Subcutaneous abdominal adipose tissue (tissue), 5 donors: ENCODE measurements around the gene JUP.

ENCODE experiments used
- H3K27ac ChIP-seq: one replicate; pipeline ENCODE4 v1.7.0; 2013; ENCODE audit warnings: low read depth, mild to moderate bottlenecking, inconsistent platforms, low read length, moderate library complexity
- H3K27me3 ChIP-seq, 5 donors: one replicate each; pipeline ENCODE4 v1.7.0; 2013; ENCODE audit warnings: low read length in 5 of 5, inconsistent platforms in 1 of 5; ENCODE audit not compliant: control insufficient read depth in 5 of 5, insufficient read depth in 4 of 5
- H3K36me3 ChIP-seq, 5 donors: one replicate each; pipeline ENCODE4 v1.7.0; 2013; ENCODE audit warnings: low read length in 5 of 5; ENCODE audit not compliant: control insufficient read depth in 5 of 5, insufficient read depth in 5 of 5
- H3K4me1 ChIP-seq, 5 donors: one replicate each; pipeline ENCODE4 v1.7.0; 2013; ENCODE audit warnings: low read length in 5 of 5, mild to moderate bottlenecking in 3 of 5, moderate library complexity in 1 of 5; ENCODE audit not compliant: control insufficient read depth in 5 of 5, insufficient read depth in 5 of 5
- H3K4me3 ChIP-seq, 5 donors: one replicate each; pipeline ENCODE4 v1.7.0; 2013; ENCODE audit warnings: low read length in 5 of 5, low read depth in 1 of 5
- H3K9ac ChIP-seq, 5 donors: one replicate each; pipeline ENCODE4 v1.7.0; 2013; ENCODE audit warnings: low read length in 5 of 5, mild to moderate bottlenecking in 4 of 5, moderate library complexity in 3 of 5
- H3K9me3 ChIP-seq, 5 donors: one replicate each; pipeline ENCODE4 v1.7.0; 2013; ENCODE audit warnings: low read length in 5 of 5; ENCODE audit not compliant: control insufficient read depth in 5 of 5
- donor health status: healthy.
- donor health status: healthy.
- donor health status: healthy.
- donor health status: healthy.
- donor health status: healthy.

JUP gene

GRCh38 chr17:41811549-41812380 is 25.3 kb upstream of the JUP start, which contains the start of gene P3H4:
Gene P3H4, minus strand, starts transcription at chr17:41811949. Its CDS starts 34 bp downstream, at chr17:41811915.
- Histone ChIP-seq H3K27me3 (peaks cover 0 to 7% (median 2%) of the 10 kb centered on the region in 5 donors), H3K9me3 (no peaks in the 10 kb centered on the region), H3K36me3 (no peaks in the 10 kb centered on the region), H3K27ac (no peak within 1 kb of the TSS), H3K4me1 (peaks cover 0 to 34% (median 23%) of the 10 kb centered on the region in 5 donors), H3K4me3 (peak within 1 kb of the TSS; percentile 70 to 83 (median 77)), H3K9ac (peak within 1 kb of the TSS in 4 of 5 donors; percentile 56 to 77 (median 70))

DNA sequence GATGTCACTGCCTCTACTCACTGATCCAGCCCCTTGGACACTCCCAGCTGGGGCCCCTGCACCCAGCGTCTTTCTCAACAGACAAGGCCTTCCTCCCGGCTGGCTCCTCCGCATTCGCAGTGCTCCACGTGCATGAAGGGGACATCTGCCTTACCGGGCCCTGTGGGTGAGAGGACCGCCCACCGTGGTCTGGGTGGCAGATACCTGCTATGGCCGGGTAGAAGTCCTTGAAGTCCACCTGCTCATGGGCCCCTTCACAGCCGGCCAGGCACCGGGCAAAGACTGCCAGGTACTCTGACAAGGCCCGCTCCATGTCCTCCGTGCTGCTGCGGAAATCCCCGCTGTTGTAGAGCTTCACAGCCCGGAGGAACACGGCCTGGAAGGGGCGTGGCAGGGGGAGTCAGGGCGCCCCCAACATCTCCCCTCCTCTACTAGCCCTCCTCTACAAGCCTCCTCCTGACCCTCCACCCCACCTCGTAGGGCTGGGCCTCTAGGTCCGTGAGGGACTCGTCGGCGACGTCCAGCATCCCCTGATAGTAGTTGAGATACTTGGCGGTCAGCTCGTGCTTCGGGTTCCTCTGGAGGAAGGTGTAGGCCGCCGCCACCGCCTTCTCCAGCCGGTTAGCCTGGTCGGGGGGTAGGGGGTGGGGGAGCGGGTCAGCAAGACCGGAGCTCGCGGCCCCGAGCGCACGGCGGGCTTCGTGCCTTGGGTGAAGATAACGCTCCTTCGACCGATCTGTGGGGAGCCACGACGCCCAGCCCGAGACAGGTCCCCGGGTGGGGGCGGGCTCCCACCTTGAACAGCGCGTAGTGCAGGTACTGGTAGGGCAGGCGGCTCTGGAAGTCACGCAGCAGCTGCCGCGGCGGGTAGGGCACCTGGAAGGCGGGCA is 24.4 kb upstream of the JUP start:
- peak overlapping the region in 4 of 5 donors; percentile 70 to 83 (median 78) for H3K4me3 ChIP-seq
- no peak overlapping the region for H3K27ac ChIP-seq
- H3K36me3 ChIP-seq, result peaks cover 0 to 5% (median 0%) of the 10 kb centered on the region in 5 donors
- H3K9ac ChIP-seq, result peak overlapping the region in 4 of 5 donors; percentile 56 to 77 (median 70)
- peaks cover 0 to 34% (median 23%) of the 10 kb centered on the region in 5 donors for H3K4me1 ChIP-seq
- H3K9me3 ChIP-seq, result no peaks in the 10 kb centered on the region
- peaks cover 0 to 7% (median 2%) of the 10 kb centered on the region in 5 donors for H3K27me3 ChIP-seq

- Histone ChIP-seq H3K4me1 (peaks cover 0 to 24% (median 18%) of the 10 kb centered on the region in 5 donors), H3K4me3 (no peak overlapping the region), H3K9ac (no peak overlapping the region), H3K36me3 (peaks cover 0 to 5% (median 0%) of the 10 kb centered on the region in 5 donors), H3K9me3 (no peaks in the 10 kb centered on the region), H3K27me3 (peaks cover 0 to 3% (median 0%) of the 10 kb centered on the region in 5 donors), H3K27ac (no peak overlapping the region)
Measured at GRCh38 chr17:41806685-41807445, 20.4 kb upstream of the JUP start.

GRCh38 chr17:41803049-41804020 is 16.8 kb upstream of the JUP start:
- no peak overlapping the region for H3K9ac ChIP-seq
- peaks cover 0 to 8% (median 0%) of the 10 kb centered on the region in 5 donors for H3K27me3 ChIP-seq
- peaks cover 0 to 20% (median 8%) of the 10 kb centered on the region in 5 donors for H3K4me1 ChIP-seq
- H3K9me3 ChIP-seq, result no peaks in the 10 kb centered on the region
- H3K27ac ChIP-seq, result no peak overlapping the region
- peaks cover 0 to 5% (median 0%) of the 10 kb centered on the region in 5 donors for H3K36me3 ChIP-seq
- H3K4me3 ChIP-seq, result no peak overlapping the region

- Histone ChIP-seq H3K9ac (no peak overlapping the region), H3K27me3 (peaks cover 0 to 8% (median 0%) of the 10 kb centered on the region in 5 donors), H3K4me1 (peaks cover 0 to 20% (median 8%) of the 10 kb centered on the region in 5 donors), H3K36me3 (peaks cover 0 to 5% (median 0%) of the 10 kb centered on the region in 5 donors), H3K27ac (no peak overlapping the region), H3K4me3 (peak overlapping the region in 3 of 5 donors; percentile 21 to 29 (median 22)), H3K9me3 (no peaks in the 10 kb centered on the region)
Measured at GRCh38 chr17:41801374-41802271, 15.1 kb upstream of the JUP start.

DNA sequence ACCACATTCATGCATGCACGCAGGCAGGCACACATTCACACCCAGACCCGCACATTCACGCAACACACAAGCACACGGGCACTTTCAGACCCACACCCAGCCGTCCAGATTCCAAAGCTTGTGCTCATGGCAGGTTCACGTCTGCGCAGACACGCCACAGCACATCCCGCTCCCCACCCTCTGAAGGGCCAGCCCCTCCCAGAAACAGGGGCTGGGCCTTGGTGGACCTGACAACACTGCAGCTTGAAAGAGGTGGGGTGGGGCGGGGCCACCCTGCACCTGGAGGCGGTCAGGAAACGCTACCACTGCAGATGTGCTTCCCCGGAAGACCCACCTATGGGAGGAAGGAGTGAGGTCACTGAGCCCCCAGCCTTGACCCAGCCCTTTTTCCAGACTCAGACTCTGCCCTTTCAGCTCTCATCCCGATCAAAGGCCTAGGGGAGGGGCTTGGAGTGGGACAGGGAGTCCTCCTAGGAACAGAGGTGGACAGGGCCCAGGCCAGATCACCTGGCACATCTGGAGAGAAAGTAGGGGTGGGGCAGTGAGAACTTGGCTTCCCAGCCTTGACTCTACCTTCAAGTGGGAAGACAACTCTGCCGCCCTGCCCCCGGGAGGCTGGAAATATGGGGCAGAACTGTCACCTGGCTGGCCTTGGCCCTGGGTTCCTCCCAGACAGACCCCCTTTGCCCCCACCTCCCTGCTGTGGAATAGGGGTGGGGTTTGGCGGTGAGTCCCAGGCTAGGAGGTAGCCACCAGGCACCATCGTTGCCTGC is 14.3 kb upstream of the JUP start:
- H3K9me3 ChIP-seq, result no peaks in the 10 kb centered on the region
- peaks cover 0 to 8% (median 0%) of the 10 kb centered on the region in 5 donors for H3K27me3 ChIP-seq
- no peak overlapping the region for H3K27ac ChIP-seq
- H3K9ac ChIP-seq, result no peak overlapping the region
- H3K4me3 ChIP-seq, result no peak overlapping the region
- no peaks in the 10 kb centered on the region for H3K36me3 ChIP-seq
- peaks cover 0 to 20% (median 8%) of the 10 kb centered on the region in 5 donors for H3K4me1 ChIP-seq

GRCh38 chr17:41799366-41799765 is 12.9 kb upstream of the JUP start:
- H3K27me3 ChIP-seq, result peaks cover 0 to 8% (median 0%) of the 10 kb centered on the region in 5 donors
- no peak overlapping the region for H3K27ac ChIP-seq
- H3K4me3 ChIP-seq, result no peak overlapping the region
- H3K36me3 ChIP-seq, result no peaks in the 10 kb centered on the region
- no peak overlapping the region for H3K9ac ChIP-seq
- no peaks in the 10 kb centered on the region for H3K9me3 ChIP-seq
- H3K4me1 ChIP-seq, result peaks cover 0 to 20% (median 8%) of the 10 kb centered on the region in 5 donors
